ENCODE results near the gene AMPH.
"Not testable (repeated sequence)": the region's sequence is repeated elsewhere in the genome, so short reads cannot be mapped to it uniquely, and the experiment has no call there.

The AMPH gene

DNA sequence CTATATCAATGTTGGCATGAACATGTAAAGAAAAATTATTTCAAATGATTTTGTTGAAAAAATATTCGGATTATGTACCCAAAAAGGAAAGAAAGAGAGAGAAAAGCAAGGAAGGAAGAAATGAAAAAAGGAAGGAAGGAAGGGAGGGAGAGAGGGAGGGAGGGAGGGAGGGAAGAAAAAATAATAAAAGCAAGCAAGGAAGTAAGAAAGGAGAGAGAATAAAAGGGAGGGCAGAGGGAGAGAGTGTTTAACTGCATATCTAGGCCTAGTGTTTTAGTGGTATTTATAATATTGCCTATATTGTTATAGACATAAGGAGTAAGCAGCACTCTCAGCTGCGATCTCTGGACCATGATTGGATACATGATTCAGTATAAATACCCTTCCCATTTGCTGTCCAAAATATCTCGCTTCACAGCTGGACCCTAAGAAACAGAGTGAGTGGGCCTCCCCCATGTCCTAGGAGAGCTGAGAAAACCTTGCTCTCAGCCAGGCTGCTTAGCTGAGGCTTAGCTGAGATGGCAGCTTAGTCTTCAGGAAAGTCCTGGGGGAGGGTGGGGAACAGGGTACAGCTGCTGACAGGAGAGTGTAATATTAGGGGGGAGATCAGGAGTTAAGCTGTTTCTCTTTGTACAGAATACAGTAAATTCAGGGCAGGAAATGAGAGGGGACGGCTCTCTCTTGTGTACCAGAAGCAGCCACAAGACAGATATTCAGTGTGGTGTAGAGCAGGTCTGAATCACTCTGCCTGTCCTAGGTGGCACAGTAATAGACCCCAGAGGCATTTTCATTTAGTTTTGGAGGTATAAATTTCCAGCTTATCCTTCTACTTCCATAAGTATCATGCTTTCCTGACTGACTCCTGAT lies 291.0 kb downstream of the AMPH start:
- peak overlapping the region; percentile 0 for H3K4me3 Mint-ChIP-seq

GRCh38 chr7:38336148-38336515 lies 295.0 kb downstream of the AMPH start:
- Mint-ChIP-seq H3K4me3 (peak overlapping the region; percentile 63), H3K27ac (peak overlapping the region; percentile 65), H3K4me1 (ENCODE audit: low read depth) (peaks cover 26% of the 10 kb centered on the region)
- H3K9me3 Mint-ChIP-seq; H3K36me3 Mint-ChIP-seq (ENCODE audit: low read depth); H3K27me3 Mint-ChIP-seq (ENCODE audit: low read depth): not testable (repeated sequence)

More for the DNA sequence above, 291.0 kb downstream of the AMPH start:
- no peaks in the 10 kb centered on the region for H3K27me3 Mint-ChIP-seq (ENCODE audit: low read depth)
- H3K4me1 Mint-ChIP-seq (ENCODE audit: low read depth) = peaks cover 39% of the 10 kb centered on the region
- H3K9me3 Mint-ChIP-seq = no peaks in the 10 kb centered on the region
- no peaks in the 10 kb centered on the region for H3K36me3 Mint-ChIP-seq (ENCODE audit: low read depth)
- peak overlapping the region; percentile 57 for H3K27ac Mint-ChIP-seq

GRCh38 chr7:38335492-38336147 lies 295.6 kb downstream of the AMPH start:
- Mint-ChIP-seq H3K27ac (peak overlapping the region; percentile 65), H3K9me3 (no peaks in the 10 kb centered on the region), H3K4me3 (peak overlapping the region; percentile 63), H3K36me3 (ENCODE audit: low read depth) (no peaks in the 10 kb centered on the region), H3K27me3 (ENCODE audit: low read depth) (no peaks in the 10 kb centered on the region), H3K4me1 (ENCODE audit: low read depth) (peaks cover 24% of the 10 kb centered on the region)

GRCh38 chr7:38335128-38335491 lies 296.1 kb downstream of the AMPH start:
- Mint-ChIP-seq H3K9me3 (no peaks in the 10 kb centered on the region), H3K4me3 (peak overlapping the region; percentile 63), H3K4me1 (ENCODE audit: low read depth) (peaks cover 24% of the 10 kb centered on the region), H3K27me3 (ENCODE audit: low read depth) (no peaks in the 10 kb centered on the region), H3K36me3 (ENCODE audit: low read depth) (no peaks in the 10 kb centered on the region), H3K27ac (no peak overlapping the region)

DNA sequence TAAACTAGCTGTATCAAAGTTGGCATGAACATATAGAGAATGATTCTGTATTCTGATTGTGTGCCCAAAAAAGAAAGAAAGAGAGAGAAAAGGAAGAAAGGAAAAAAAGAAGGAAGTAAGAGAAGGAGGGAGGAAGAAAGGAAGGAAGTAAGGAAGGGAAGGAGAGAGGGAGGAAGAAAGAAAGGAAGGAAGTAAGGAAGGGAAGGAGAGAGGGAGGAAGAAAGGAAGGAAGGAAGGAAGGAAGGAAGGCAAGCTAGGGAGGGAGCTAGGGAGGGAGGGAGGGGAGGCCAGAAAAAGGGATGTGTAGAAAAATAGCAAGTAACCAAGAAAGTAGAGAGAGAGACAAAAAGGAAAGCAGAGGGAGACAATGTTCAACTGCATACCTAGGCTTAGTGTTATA lies 297.0 kb downstream of the AMPH start:
- no peaks in the 10 kb centered on the region for H3K9me3 Mint-ChIP-seq
- peaks cover 27% of the 10 kb centered on the region for H3K4me1 Mint-ChIP-seq (ENCODE audit: low read depth)
- no peaks in the 10 kb centered on the region for H3K36me3 Mint-ChIP-seq (ENCODE audit: low read depth)
- H3K4me3 Mint-ChIP-seq = peak overlapping the region; percentile 27
- H3K27ac Mint-ChIP-seq = no peak overlapping the region
- no peaks in the 10 kb centered on the region for H3K27me3 Mint-ChIP-seq (ENCODE audit: low read depth)

Data from T-helper 1 cell treated with Interleukin-12 subunit alpha and Interleukin-12 subunit beta and Interleukin-4 antibody, amounts not matched to agents 30 μg/mL and 1 μg/mL, for 36 hours (primary cell).